ENCODE results near the gene SIPA1L3. TPM values are rescaled to one million over a fixed set of nuclear protein-coding genes. Genes with fewer than 3 reads are reported as not detected.

Gene SIPA1L3
- total RNA-seq, 1 donor from 2014 or later: 27.1 TPM

- no peaks in the 10 kb centered on the region for H3K4me1 ChIP-seq
- H3K9me3 ChIP-seq: no peaks in the 10 kb centered on the region
- TF ChIP-seq CTCF (IDR thresholded peaks at IDR 0.05): no peak
- H3K36me3 ChIP-seq: no peaks in the 10 kb centered on the region
- no peaks in the 10 kb centered on the region for H3K27me3 ChIP-seq
- no peak overlapping the region for H3K27ac ChIP-seq
- no peak overlapping the region for H3K4me3 ChIP-seq
- intact Hi-C loops (cut with DNase I): no loop called here
- no peak for DNase-seq (ENCODE audit: low spot score in 2 of 2)
Observed at GRCh38 chr19:38216785-38217641, 310.0 kb downstream of the SIPA1L3 start.

DNA sequence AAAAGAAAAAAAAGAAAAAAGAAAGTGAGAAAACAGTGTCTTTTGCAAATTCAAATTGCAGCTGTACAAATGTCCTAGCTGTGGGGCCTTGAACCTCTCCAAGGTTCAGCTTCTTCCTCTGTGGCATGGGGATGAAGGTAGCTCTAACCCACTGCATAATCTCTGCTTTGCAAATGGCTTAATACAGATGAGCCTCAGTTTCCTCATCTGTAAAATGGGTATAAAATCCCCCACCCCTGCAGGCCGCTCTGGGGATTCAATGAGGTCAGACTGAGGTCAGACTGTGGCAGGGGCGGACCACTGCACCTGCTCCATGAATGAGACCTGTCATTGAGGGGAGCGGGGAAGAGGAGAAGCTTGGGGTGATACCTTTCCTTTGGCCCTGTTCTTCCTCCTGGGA, 311.2 kb downstream of the SIPA1L3 start:
- Histone ChIP-seq H3K4me1 (no peaks in the 10 kb centered on the region), H3K27me3 (no peaks in the 10 kb centered on the region), H3K9me3 (no peaks in the 10 kb centered on the region), H3K36me3 (no peaks in the 10 kb centered on the region), H3K27ac (no peak overlapping the region), H3K4me3 (no peak overlapping the region)
- no peak for DNase-seq (ENCODE audit: low spot score in 2 of 2)
- no peak for TF ChIP-seq CTCF (IDR thresholded peaks at IDR 0.05)
- intact Hi-C loops (cut with DNase I): no loop called here

DNA sequence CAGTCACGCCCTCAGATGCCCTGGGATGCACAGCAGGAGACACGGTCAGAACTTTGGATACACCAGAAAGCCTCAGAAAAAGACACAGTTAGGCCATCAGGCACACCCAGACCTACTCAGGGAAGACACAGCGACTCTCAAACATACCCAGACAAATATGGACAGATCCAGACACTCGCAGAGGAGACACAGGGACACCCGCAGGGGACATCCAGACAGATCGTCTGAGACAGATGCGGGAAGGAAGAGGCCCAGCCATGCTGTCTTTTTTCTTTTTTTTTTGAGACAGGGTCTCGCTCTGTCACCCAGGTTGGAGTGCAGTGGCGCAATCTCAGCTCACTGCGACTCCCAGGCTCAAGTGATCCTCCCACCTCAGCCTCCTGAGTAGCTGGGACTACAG, 312.2 kb downstream of the SIPA1L3 start:
- H3K27me3 ChIP-seq: peaks cover 6% of the 10 kb centered on the region
- DNase-seq (ENCODE audit: low spot score in 2 of 2): no peak
- peaks cover 3% of the 10 kb centered on the region in 2 donors for H3K4me1 ChIP-seq
- H3K4me3 ChIP-seq: no peak overlapping the region
- no peaks in the 10 kb centered on the region for H3K9me3 ChIP-seq
- TF ChIP-seq CTCF (IDR thresholded peaks at IDR 0.05): no peak
- H3K36me3 ChIP-seq: no peaks in the 10 kb centered on the region
- H3K27ac ChIP-seq: no peak overlapping the region
- intact Hi-C loops (cut with DNase I): no loop called here

DNA sequence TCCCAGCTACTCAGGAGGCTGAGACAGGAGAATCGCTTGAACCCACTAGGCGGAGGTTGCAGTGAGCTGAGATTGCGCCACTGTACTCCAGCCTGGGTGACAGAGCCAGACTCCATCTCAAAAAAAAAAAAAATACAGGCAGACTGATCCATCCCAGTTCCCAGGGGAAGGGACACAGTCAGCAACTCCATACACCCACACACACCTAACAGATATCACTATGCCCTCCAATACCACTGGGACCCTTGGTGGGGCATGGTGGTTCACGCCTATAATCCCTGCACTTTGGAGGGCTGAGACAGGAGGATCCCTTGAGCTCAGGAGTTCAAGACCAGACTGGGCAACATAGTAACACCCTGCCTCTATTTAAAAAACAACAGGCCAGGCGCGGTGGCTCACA, 314.4 kb downstream of the SIPA1L3 start:
- Histone ChIP-seq H3K36me3 (no peaks in the 10 kb centered on the region), H3K4me1 (peaks cover 3 to 4% of the 10 kb centered on the region in 2 donors), H3K4me3 (no peak overlapping the region), H3K27ac (no peak overlapping the region), H3K9me3 (no peaks in the 10 kb centered on the region), H3K27me3 (peaks cover 21% of the 10 kb centered on the region)
- no peak for TF ChIP-seq CTCF (IDR thresholded peaks at IDR 0.05)
- no peak for DNase-seq (ENCODE audit: low spot score in 2 of 2)
- intact Hi-C loops (cut with DNase I): no loop called here

GRCh38 chr19:38221919-38222830, 315.2 kb downstream of the SIPA1L3 start:
- Histone ChIP-seq H3K27me3 (peaks cover 21% of the 10 kb centered on the region), H3K4me3 (no peak overlapping the region), H3K27ac (no peak overlapping the region), H3K9me3 (no peaks in the 10 kb centered on the region), H3K36me3 (no peaks in the 10 kb centered on the region), H3K4me1 (peaks cover 3 to 4% of the 10 kb centered on the region in 2 donors)
- intact Hi-C loops (cut with DNase I): no loop called here
- DNase-seq (ENCODE audit: low spot score in 2 of 2): no peak
- no peak for TF ChIP-seq CTCF (IDR thresholded peaks at IDR 0.05)
